DOHH2 (cell line): ENCODE results near the gene MACIR.

Source experiments
- CTCF ChIP-seq: fragments of 200-600 bp; sonication (generic); IDR thresholded peaks from one replicate; pipeline ENCODE4 v1.5.1; 2014; ENCODE audit warnings: antibody characterized with exemption, mild to moderate bottlenecking, low read depth, low read length; ENCODE audit not compliant: poor library complexity, severe bottlenecking
- EZH2phosphoT487 ChIP-seq: fragments of 200-600 bp; sonication (generic); IDR thresholded peaks from 2 replicates; pipeline ENCODE4 v1.6.1; 2017; ENCODE audit warnings: borderline replicate concordance, mild to moderate bottlenecking, antibody characterized with exemption, low read length, moderate library complexity, mixed read lengths

DNA sequence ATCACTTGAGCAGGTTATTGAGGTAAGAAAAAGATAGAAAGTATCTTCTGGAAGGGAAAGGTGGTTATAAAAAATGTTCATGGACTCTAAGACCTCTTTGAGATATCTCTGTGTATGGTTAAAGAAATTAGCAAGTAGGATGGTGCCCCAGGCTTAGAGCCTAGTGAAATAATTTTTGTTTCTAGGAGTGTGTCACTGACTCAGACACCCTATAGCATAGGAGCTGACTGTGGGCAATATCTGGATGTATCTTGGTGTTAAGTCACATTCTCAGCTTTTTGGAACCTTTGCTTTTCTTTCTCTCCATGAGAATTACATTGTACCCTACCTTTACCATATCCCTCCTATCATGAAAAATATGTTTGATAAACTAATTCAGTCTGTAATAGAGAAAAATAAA is 12.0 kb downstream of the MACIR start:
- TF ChIP-seq CTCF, result no peak
- no peak for TF ChIP-seq EZH2phosphoT487
